GM18507 (cell line): ENCODE data around the gene OLIG3.
A peak's percentile ranks its signal among the peaks of the same experiment; 100 is the strongest.

Source experiments
- DNase-seq: peaks from one replicate; pipeline ENCODE4 v3.0.0; 2011; ENCODE audit warnings: low read depth; ENCODE audit not compliant: insufficient read length; ENCODE audit errors: extremely low spot score
- FAIRE-seq: peaks from 2 replicates; lab custom pipeline; 2011; peaks lifted over from hg19 to GRCh38; lab: Jason Lieb, UNC

The OLIG3 gene

DNA sequence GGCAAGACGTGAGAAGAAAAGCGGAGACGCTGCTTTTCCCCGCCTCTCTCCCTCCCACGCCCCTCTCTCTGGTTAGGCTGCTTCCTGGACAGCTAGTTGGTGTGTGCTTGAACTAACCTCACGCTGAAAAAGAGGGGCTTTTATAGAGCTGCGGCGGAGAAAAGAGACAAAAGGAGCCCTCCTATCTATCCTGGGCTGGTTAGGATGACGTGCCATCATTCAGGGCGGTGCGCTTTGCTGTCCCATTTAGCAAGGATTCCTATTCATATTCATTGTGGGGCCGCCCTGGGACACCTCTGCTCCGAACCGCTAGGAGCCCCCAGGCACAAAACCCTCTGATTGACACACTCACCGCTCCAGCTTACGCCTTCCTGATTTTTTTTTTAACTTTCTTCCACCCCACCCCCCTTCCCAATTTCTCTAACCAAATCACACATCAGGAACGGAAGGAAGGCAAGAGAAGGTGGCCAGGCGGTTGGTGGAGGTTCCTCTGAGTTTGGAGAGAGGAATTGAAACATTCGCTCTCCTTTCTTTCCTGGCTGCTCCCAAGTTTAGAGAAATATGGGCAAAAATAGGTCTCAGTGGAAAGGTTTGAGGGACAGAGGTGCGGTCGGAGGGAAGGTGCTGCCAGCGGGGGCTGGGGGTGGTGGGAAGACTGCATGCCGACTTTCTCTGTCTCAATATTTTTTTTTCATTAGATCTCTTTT is at the start of gene OLIG3:
OLIG3 (minus strand) TSS at position 114 of the 707 bp plus-strand sequence. CDS start 224 bp downstream, outside the sequence.
- DNase-seq, result no peak
- no peak for FAIRE-seq

GRCh38 chr6:137543114-137543513 is 48.9 kb upstream of the OLIG3 start:
- no peak for DNase-seq
- peak; percentile 15 for FAIRE-seq

DNA sequence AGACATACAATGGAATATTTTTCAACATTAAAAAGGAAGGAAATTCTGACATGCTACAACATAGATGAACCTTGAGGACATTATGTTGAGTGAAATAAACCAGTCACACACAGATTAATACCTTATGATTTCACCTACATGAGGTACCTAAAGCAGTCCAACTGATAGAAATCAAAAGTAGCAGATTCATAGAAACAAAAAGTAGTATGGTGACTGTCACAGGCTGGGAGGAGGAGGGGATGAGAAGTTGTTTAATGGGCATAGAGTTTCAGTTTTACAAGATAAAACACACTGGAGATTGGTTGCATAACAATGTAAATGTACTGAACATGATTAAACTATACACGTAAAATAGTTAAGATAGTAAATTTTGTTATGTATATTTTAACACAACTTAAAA is 48.5 kb upstream of the OLIG3 start:
- no peak for FAIRE-seq

GRCh38 chr6:137541534-137542063 is 47.4 kb upstream of the OLIG3 start:
- FAIRE-seq, result no peak
- DNase-seq, result no peak

More for the DNA sequence above, 48.5 kb upstream of the OLIG3 start:
- no peak for DNase-seq

DNA sequence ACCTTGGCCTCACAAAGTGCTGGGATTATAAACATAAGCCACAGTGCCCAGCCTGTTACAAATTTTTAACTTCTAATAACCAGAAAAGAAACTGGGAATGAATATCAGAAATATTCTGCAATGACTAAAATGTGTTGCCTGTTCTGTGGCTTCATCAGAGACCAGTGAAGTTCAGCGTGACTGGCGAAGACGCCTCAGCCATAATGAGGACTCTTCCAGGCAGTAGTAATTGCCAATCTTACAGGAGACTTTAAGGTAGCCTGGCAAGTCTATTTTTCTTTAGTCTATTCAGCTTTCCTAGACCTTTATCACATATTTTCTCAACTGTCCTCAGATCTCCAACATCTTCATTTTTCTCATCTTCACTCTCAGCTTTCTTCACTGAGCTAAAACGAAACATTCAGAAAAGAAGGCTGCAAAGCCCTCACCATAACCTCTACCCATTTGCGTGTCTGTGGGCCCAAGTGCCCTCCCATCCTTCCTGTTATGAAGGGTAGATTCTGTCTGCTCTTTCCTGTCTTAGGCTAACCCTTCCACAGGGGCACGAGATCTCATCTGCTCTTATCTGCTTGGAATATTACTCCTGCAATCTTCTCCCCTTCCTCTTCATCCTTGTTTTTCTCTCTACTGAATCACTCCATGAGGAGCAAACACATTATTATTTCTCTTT is 42.0 kb upstream of the OLIG3 start:
- FAIRE-seq, result no peak
- DNase-seq, result no peak

DNA sequence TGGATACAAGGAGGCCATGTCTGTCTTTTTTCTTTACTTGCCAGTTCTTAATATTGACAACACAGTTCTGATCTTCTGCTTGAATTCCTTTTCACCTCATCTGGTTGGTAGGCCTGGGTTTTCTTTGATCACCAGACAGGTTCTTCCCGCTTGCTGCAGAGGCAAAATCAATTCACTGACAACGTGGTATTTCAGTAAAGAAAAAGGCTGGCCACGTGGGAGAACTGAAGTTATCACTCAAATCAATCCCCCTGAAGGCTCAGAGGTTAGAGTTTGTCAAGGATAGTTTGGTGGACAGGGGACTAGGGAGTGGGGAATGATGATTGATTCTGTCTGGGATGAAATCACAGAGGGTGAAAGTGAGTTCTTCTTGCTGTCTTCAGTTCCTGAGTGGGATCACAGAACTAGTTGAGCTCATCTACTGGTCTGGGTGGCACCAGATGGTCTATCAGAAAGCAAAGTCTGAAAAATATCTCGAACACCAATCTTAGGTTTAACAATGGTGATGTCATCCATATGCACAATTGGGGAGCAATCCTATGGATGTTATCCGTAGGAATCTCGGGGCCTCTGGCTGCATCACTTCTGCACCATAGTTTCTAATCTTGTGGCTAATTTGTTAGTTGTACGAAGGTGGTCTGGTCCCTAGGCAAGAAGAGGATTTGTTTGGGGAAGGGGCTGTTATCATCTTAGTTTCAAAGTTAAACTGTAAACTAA is 37.3 kb upstream of the OLIG3 start:
- FAIRE-seq (no peak), DNase-seq (no peak)

DNA sequence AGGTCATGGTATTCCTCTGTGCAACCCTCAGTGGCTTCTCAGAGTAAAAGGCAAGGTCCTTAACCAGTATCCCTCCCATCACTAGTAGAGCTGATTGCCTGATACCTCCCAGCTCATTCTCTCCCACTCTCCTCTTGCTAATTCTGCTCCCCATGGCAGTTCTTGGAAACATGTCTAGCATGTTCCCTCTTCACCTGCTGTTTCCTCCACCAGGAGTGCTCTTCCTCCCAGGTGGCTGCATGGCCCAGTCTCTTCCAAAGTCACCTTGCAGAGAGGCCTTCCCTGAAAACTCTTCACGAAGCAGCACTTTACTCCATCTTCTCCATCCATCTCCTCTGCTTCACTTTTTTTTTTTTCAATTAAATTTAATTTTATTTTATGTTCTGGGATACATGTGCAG is 36.2 kb upstream of the OLIG3 start:
- DNase-seq (no peak), FAIRE-seq (no peak)

GRCh38 chr6:137522831-137523230 is 28.6 kb upstream of the OLIG3 start:
- no peak for DNase-seq
- no peak for FAIRE-seq

DNA sequence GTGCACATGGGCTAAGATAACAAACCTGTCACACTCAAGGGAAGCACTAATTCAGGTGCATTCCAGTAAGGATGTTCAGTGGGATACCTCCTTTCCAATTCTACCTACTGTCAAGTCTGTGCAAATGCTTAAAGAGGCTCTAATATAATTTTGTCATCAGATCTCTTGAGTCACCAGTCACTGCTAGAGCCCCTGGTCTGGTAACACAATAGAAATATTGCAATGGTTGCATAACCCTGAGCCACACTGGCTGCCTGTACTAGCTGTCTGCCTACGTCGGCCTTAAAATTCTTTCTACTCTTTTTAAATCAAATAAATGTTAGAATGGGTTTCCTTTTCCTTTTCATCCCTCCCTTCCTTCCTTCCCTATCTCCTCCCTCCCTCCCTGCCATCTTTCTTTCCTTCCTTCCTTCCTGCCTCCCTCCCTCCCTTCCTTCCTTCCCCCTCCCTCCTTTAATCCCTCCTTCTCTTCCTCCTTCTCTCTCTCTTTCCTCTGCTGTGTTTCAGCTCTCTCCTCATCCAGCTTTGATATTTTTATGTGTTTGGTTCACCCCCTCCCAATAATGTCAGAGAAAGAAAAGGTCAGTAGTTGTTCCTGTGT is 28.1 kb upstream of the OLIG3 start:
- no peak for DNase-seq

GRCh38 chr6:137520520-137520919 is 26.3 kb upstream of the OLIG3 start:
- FAIRE-seq (no peak), DNase-seq (no peak)

More for the DNA sequence above, 28.1 kb upstream of the OLIG3 start:
- no peak for FAIRE-seq

- FAIRE-seq (no peak), DNase-seq (no peak)
These were observed 25.5 kb upstream of the OLIG3 start for GRCh38 chr6:137519629-137520176.

- FAIRE-seq, result no peak
- DNase-seq, result no peak
These were observed 24.3 kb upstream of the OLIG3 start for GRCh38 chr6:137518386-137518983.

DNA sequence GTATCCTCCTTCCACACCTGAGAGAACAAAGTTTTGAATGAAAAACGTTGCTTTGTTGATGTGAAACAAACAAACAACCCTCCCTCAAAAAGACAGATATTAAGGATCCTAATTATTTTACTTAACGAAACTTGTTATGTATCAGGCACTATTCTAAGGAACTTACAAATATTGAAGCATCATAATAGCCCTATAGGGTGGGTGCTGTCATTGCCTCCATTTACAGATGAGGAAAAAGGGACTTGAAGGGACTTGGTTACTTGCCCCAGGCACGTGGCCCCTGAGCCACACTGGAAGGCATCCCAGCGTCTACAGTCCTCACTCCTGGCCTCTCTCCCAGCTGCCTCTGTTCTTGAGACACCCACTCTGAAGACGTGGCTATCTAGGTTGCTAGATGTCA is 20.2 kb upstream of the OLIG3 start:
- DNase-seq, result no peak
- FAIRE-seq, result no peak

GRCh38 chr6:137512757-137513605 is 18.8 kb upstream of the OLIG3 start:
- DNase-seq, result no peak

GRCh38 chr6:137510923-137511322 is 16.7 kb upstream of the OLIG3 start:
- no peak for FAIRE-seq
- no peak for DNase-seq

More at GRCh38 chr6:137512757-137513605, 18.8 kb upstream of the OLIG3 start:
- FAIRE-seq, result no peak

DNA sequence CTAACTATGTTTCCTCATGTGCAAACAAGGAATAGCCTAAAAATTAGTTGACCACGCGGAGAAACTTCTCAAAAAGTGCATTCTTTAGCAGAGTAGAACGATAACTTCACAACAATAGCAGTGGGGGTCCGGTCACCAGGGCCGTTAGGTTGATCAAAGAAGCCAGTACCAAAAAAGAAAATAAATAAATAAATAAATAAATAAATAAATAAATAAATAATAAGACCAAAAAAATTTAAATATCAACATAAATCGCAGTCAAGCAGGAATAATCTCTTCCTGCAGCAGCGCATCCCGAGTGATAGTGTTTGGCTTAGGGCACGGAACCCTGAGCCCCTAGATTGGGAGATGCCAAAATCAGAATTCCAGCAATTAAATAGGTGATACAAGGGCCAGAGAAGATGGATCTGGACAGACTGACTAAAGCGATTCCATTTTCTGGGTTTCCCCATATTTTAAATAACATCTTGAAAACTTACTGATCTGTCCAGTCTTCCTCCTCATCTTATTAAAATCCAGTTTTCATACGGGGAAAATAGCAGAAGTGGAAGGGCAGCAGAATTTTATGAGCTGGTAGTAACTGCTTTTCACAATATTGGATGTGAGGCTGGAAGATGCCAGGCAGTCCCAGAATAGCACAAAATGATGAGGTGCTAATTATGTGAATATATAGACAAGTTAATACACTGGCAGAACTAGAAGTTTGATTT is 4.4 kb upstream of the OLIG3 start:
- FAIRE-seq, result no peak

DNA sequence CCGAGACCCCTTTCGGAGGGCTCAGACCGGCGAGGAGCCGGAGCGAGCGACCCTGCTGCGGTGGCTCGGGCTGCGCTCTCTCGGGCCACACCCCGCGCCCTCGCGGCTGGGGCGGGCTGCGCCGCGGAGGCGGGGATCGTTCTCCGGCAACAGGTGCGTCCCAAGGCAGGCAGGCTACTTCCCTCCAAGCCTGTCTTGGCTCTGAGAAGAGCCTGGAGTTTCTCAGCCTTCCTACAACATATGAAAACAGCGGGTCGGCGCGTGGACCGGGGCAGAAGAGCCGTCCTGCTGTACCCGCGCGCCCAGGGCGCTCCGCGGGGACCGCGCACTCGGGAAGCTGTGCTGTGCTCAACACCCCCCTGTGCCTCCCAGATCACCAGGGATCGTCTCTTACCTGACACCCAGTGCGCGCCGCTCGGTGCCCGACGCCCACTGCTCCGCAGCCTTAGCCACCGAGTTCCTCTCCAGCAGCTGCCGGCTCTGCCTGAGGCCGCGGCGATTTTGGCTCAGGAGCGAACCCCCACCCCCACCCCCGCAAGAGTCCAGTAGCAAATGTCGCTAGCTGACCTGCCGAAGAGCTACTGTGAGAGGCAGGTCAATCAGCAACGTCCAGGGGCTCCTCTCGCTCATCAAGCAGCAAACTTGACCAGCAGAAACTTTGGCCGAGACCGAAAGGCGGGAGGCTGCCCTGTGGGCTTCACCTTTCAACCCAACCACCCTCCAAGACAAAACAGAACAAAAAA is 3.7 kb upstream of the OLIG3 start:
- no peak for FAIRE-seq
- DNase-seq, result no peak

More for the DNA sequence above, 4.4 kb upstream of the OLIG3 start:
- DNase-seq, result no peak
